ENCODE data around the gene MTMR10. TPM values are rescaled to one million over a fixed set of nuclear protein-coding genes. Genes with fewer than 3 reads are reported as not detected.
A peak's percentile ranks its signal among the peaks of the same experiment; 100 is the strongest.

Gene MTMR10
- total RNA-seq, 4 donors from 2014 or later: 16.6 to 41.2 (median 28.0) TPM

DNA sequence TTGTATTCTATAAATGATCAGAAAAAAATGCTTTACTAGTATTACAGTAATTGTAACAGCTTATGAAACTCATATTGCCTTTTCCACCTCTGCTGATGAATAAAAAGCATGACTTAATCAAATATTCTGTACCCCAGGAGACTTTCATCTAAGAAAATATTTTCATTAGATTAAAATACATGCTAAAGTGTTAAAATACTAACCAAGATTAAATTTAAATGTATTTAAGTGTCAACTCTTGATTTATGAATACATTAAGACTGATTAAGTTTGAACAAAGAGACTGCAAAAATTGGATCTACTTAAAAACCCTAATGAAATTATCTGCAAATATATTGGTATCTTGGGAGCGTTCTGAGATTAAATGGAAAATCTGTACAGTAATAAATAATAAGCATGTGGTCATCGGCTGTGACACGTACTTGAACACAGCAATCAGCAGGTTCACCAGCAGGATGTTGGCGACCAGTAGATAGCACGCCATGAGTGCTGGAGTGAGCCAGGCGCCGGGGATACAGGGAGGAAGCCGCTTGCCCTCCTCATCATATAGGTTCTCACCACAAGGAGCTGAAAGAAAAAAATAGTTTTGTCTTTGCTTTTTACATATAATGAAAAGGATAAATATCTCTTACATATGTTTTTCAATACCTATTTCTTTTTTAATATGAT, 36.6 kb upstream of the MTMR10 start:
- Histone ChIP-seq H3K9me3 (no peaks in the 10 kb centered on the region), H3K27ac (no peak overlapping the region), H3K4me3 (no peak overlapping the region), H3K36me3 (no peaks in the 10 kb centered on the region), H3K27me3 (no peaks in the 10 kb centered on the region), H3K4me1 (peaks cover 9 to 28% (median 14%) of the 10 kb centered on the region in 3 donors)
- WGBS, 2 donors: 72 to 85% methylated on average over 8 of the region's 8 CpGs
- no peak for DNase-seq
- TF ChIP-seq POLR2A (IDR thresholded peaks at IDR 0.05): no peak
- no peak for TF ChIP-seq CTCF (IDR thresholded peaks at IDR 0.05)
- intact Hi-C loops (cut with DNase I): no loop called here

GRCh38 chr15:31025996-31026395, 34.6 kb upstream of the MTMR10 start:
- no peak overlapping the region for H3K27ac ChIP-seq
- intact Hi-C loops (cut with DNase I): no loop called here
- H3K4me1 ChIP-seq: peaks cover 10 to 29% (median 17%) of the 10 kb centered on the region in 3 donors
- 95% methylated on average over 22 to 25 of the region's 25 CpGs for WGBS, 2 donors
- no peak for TF ChIP-seq POLR2A (IDR thresholded peaks at IDR 0.05)
- no peak for TF ChIP-seq CTCF (IDR thresholded peaks at IDR 0.05)
- no peaks in the 10 kb centered on the region for H3K27me3 ChIP-seq
- DNase-seq: no peak
- no peaks in the 10 kb centered on the region for H3K9me3 ChIP-seq
- no peak overlapping the region for H3K4me3 ChIP-seq
- no peaks in the 10 kb centered on the region for H3K36me3 ChIP-seq

DNA sequence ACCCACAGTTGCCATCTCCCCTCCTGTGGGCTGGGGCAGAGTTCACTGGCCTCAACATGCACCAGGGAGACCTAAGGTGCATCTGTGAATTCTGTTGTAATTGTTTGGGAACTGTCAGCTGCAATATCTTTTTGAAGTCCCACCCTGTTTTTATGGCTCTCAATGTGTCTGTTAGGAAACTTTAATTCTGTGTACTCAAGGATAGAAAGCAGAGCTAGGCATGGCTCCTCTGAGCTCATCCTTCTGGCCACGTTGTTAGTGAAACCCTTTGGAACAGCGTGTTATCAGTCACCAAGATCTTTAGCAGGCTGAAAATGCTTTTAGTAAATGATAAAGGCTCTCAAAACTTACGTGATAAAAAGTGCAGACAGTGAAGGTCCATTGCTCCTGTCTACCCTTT, 33.6 kb upstream of the MTMR10 start:
- H3K4me1 ChIP-seq: peaks cover 10 to 29% (median 17%) of the 10 kb centered on the region in 3 donors
- no peaks in the 10 kb centered on the region for H3K9me3 ChIP-seq
- intact Hi-C loops (cut with DNase I): no loop called here
- no peak overlapping the region for H3K27ac ChIP-seq
- no peaks in the 10 kb centered on the region for H3K36me3 ChIP-seq
- H3K27me3 ChIP-seq: no peaks in the 10 kb centered on the region
- no peak overlapping the region for H3K4me3 ChIP-seq
- 44 to 75% methylated on average over 3 of the region's 3 CpGs for WGBS, 2 donors
- DNase-seq: no peak
- TF ChIP-seq CTCF (IDR thresholded peaks at IDR 0.05): no peak
- no peak for TF ChIP-seq POLR2A (IDR thresholded peaks at IDR 0.05)

GRCh38 chr15:31024330-31024729, 32.9 kb upstream of the MTMR10 start:
- DNase-seq: no peak
- Histone ChIP-seq H3K27ac (peak overlapping the region in 3 of 4 donors; percentile 3 to 71 (median 65)), H3K36me3 (no peaks in the 10 kb centered on the region), H3K27me3 (no peaks in the 10 kb centered on the region), H3K4me3 (no peak overlapping the region), H3K4me1 (peaks cover 10 to 29% (median 17%) of the 10 kb centered on the region in 3 donors), H3K9me3 (no peaks in the 10 kb centered on the region)
- 12 to 24% methylated on average over 5 of the region's 5 CpGs for WGBS, 2 donors
- intact Hi-C loops (cut with DNase I): no loop called here
- TF ChIP-seq POLR2A (IDR thresholded peaks at IDR 0.05) (no peak), CTCF (IDR thresholded peaks at IDR 0.05) (no peak)

GRCh38 chr15:31023841-31024240, 32.4 kb upstream of the MTMR10 start:
- intact Hi-C loops (cut with DNase I): no loop called here
- Histone ChIP-seq H3K4me1 (peaks cover 10 to 29% (median 17%) of the 10 kb centered on the region in 3 donors), H3K27me3 (no peaks in the 10 kb centered on the region), H3K9me3 (no peaks in the 10 kb centered on the region), H3K4me3 (no peak overlapping the region), H3K27ac (peak overlapping the region in 3 of 4 donors; percentile 3 to 71 (median 65)), H3K36me3 (no peaks in the 10 kb centered on the region)
- DNase-seq: no peak
- WGBS, 2 donors: 42 to 64% methylated on average over 5 of the region's 5 CpGs
- TF ChIP-seq CTCF (IDR thresholded peaks at IDR 0.05) (no peak), POLR2A (IDR thresholded peaks at IDR 0.05) (no peak)
